Fibroblast of lung (primary cell): ENCODE results near the gene FCGR3A. TPM values are rescaled to one million over a fixed set of nuclear protein-coding genes. Genes with fewer than 3 reads are reported as not detected.
"Not testable (repeated sequence)": the region's sequence is repeated elsewhere in the genome, so short reads cannot be mapped to it uniquely, and the experiment has no call there.

Experiments
- DNase-seq, 2 donors: peaks; one replicate each; pipeline versions ENCODE4 v3.0.0 to v3.0.0-alpha.2; 2010; ENCODE audit warnings: low read depth in 2 of 2
- H2AFZ ChIP-seq: 2 replicates; pipeline ENCODE4 v1.5.1; 2012; ENCODE audit warnings: low read length, control low read depth, inconsistent platforms
- H3K27ac ChIP-seq: 2 replicates; pipeline ENCODE4 v1.5.1; 2011; ENCODE audit warnings: low read length, control low read depth; ENCODE audit not compliant: insufficient read depth
- H3K27me3 ChIP-seq: 2 replicates; pipeline ENCODE4 v1.5.1; 2011; ENCODE audit warnings: mild to moderate bottlenecking, low read length; ENCODE audit not compliant: control insufficient read depth, insufficient read depth
- H3K36me3 ChIP-seq: 2 replicates; pipeline ENCODE4 v1.5.1; 2011; ENCODE audit warnings: low read length; ENCODE audit not compliant: control insufficient read depth, insufficient read depth
- H3K4me1 ChIP-seq: 2 replicates; pipeline ENCODE4 v1.5.1; 2011; ENCODE audit warnings: low read length; ENCODE audit not compliant: control insufficient read depth, insufficient read depth; ENCODE audit errors: extremely low read depth
- H3K4me2 ChIP-seq: 2 replicates; pipeline ENCODE4 v1.5.1; 2011; ENCODE audit warnings: low read length, control low read depth; ENCODE audit not compliant: insufficient read depth; ENCODE audit errors: extremely low read depth
- H3K4me3 ChIP-seq, 4 experiments: fragments of 200-600 bp in 1 of 4; sonication (generic) in 1 of 4; replicated peaks in 1 of 4; 2 replicates each; pipeline ENCODE4 v1.5.1; 2011 to 2016; ENCODE audit warnings: low read length in 4 of 4, low read depth in 3 of 4, mild to moderate bottlenecking in 3 of 4, control low read depth in 2 of 4, inconsistent platforms in 1 of 4, mixed read lengths in 1 of 4; ENCODE audit not compliant: insufficient read depth in 1 of 4; ENCODE audit errors: control extremely low read depth in 1 of 4
- H3K79me2 ChIP-seq: 2 replicates; pipeline ENCODE4 v1.5.1; 2012; ENCODE audit warnings: mild to moderate bottlenecking, low read length, inconsistent platforms; ENCODE audit not compliant: control insufficient read depth, insufficient read depth
- H3K9ac ChIP-seq: 2 replicates; pipeline ENCODE4 v1.5.1; 2011; ENCODE audit warnings: mild to moderate bottlenecking, low read length, control low read depth; ENCODE audit not compliant: insufficient read depth
- H3K9me3 ChIP-seq: 2 replicates; pipeline ENCODE4 v1.5.1; 2012; ENCODE audit warnings: low read depth, low read length; ENCODE audit not compliant: control insufficient read depth, insufficient read depth
- H4K20me1 ChIP-seq: 2 replicates; pipeline ENCODE4 v1.5.1; 2011; ENCODE audit warnings: low read length; ENCODE audit not compliant: control insufficient read depth, insufficient read depth; ENCODE audit errors: extremely low read depth
- polyA plus RNA-seq, 2 donors: library from polyadenylated mRNA; depleted of rRNA in 1 of 2; stranded (reverse) in 1 of 2; unstranded in 1 of 2; fragments of >200 nt; gene quantifications; 2 replicates each; pipeline ENCODE4 v1.2.1, GENCODE V29; 2011 to 2012; ENCODE audit warnings: missing spikeins in 1 of 2
- total RNA-seq: library from RNA; depleted of rRNA; stranded (reverse); fragments of >200 nt; gene quantifications from 2 replicates; pipeline ENCODE4 v1.2.1, GENCODE V29; 2014

Gene FCGR3A
- total and polyA plus RNA-seq, 2 donors (not counting 1 experiment from before 2014, with no cell fraction given), result not detected

GRCh38 chr1:161576676-161577075, 27.1 kb upstream of the FCGR3A start:
- not testable (repeated sequence) for H3K27me3 ChIP-seq, H3K9ac ChIP-seq, H2AFZ ChIP-seq, H3K27ac ChIP-seq, H3K4me2 ChIP-seq, H3K9me3 ChIP-seq, H3K4me3 ChIP-seq, DNase-seq, H3K79me2 ChIP-seq, H3K36me3 ChIP-seq, H4K20me1 ChIP-seq, H3K4me1 ChIP-seq

GRCh38 chr1:161571703-161572102, 22.1 kb upstream of the FCGR3A start:
- H3K79me2 ChIP-seq, H3K4me2 ChIP-seq, H3K4me3 ChIP-seq, H3K27ac ChIP-seq, H3K4me1 ChIP-seq, H3K27me3 ChIP-seq, H2AFZ ChIP-seq, H4K20me1 ChIP-seq, H3K36me3 ChIP-seq, DNase-seq, H3K9ac ChIP-seq, H3K9me3 ChIP-seq: not testable (repeated sequence)

- not testable (repeated sequence) for H3K27ac ChIP-seq, H4K20me1 ChIP-seq, H3K36me3 ChIP-seq, H3K4me1 ChIP-seq, H3K79me2 ChIP-seq, H3K9me3 ChIP-seq, H3K4me2 ChIP-seq, H3K27me3 ChIP-seq, H3K9ac ChIP-seq, H2AFZ ChIP-seq, H3K4me3 ChIP-seq, DNase-seq
Observed at GRCh38 chr1:161566602-161566960, 17.0 kb upstream of the FCGR3A start.

GRCh38 chr1:161563522-161563921, 13.9 kb upstream of the FCGR3A start:
- not testable (repeated sequence) for H3K4me2 ChIP-seq, DNase-seq, H3K9ac ChIP-seq, H3K36me3 ChIP-seq, H3K4me3 ChIP-seq, H3K79me2 ChIP-seq, H3K27me3 ChIP-seq, H2AFZ ChIP-seq, H3K9me3 ChIP-seq, H3K27ac ChIP-seq, H4K20me1 ChIP-seq, H3K4me1 ChIP-seq

- not testable (repeated sequence) for DNase-seq, H3K4me1 ChIP-seq, H3K9ac ChIP-seq, H3K79me2 ChIP-seq, H3K9me3 ChIP-seq, H2AFZ ChIP-seq, H3K4me3 ChIP-seq, H3K4me2 ChIP-seq, H4K20me1 ChIP-seq, H3K27me3 ChIP-seq, H3K27ac ChIP-seq, H3K36me3 ChIP-seq
Observed at GRCh38 chr1:161562441-161562840, 12.8 kb upstream of the FCGR3A start.

GRCh38 chr1:161560960-161561715, 11.5 kb upstream of the FCGR3A start:
- not testable (repeated sequence) for H3K4me1 ChIP-seq, H3K36me3 ChIP-seq, H3K4me2 ChIP-seq, H3K4me3 ChIP-seq, H3K9ac ChIP-seq, H3K27ac ChIP-seq, H3K79me2 ChIP-seq, H3K27me3 ChIP-seq, H4K20me1 ChIP-seq, H2AFZ ChIP-seq, H3K9me3 ChIP-seq
- peak in 1 of 2 donors; percentile 2 for DNase-seq
